PC-3 (cell line): ENCODE results near the gene DENND6A. TPM values are rescaled to one million over a fixed set of nuclear protein-coding genes. Genes with fewer than 3 reads are reported as not detected.
A peak's percentile ranks its signal among the peaks of the same experiment; 100 is the strongest.

Experiments
- ATAC-seq: fragments of 200-7000 bp; cut with Tn5 transposase; 2 replicates; pipeline ENCODE4 v1.9.1; 2020; ENCODE audit warnings: mild to moderate bottlenecking, moderate library complexity
- BruUV-seq: library from RNA; stranded (reverse); fragments of 400-500 nt; replicated peaks from 2 replicates; lab custom pipeline; 2021; lab: Mats Ljungman, UMichigan
- CTCF ChIA-PET: fragments of 300-600 bp; sonication (Branson Sonifier 250); formaldehyde crosslinking; loops from one replicate; lab custom pipeline; 2022; ENCODE audit warnings: antibody characterized with exemption; lab: Charles Lee
- POLR2A ChIA-PET: fragments of 300-600 bp; sonication (Branson Sonifier 250); formaldehyde crosslinking; loops from one replicate; lab custom pipeline; 2022; ENCODE audit warnings: antibody characterized with exemption; ENCODE audit not compliant: unreplicated experiment; lab: Charles Lee
- DNase-seq: peaks from one replicate; pipeline ENCODE4 v3.0.0-alpha.2; 2015
- H2AFZ ChIP-seq: fragments of 300-600 bp; sonication (generic); 2 replicates; pipeline ENCODE4 v1.6.0; 2016; ENCODE audit warnings: antibody characterized with exemption, low read length
- H3F3A ChIP-seq: fragments of 300-600 bp; sonication (generic); one replicate; pipeline ENCODE4 v1.6.0; 2017; ENCODE audit warnings: antibody characterized with exemption, low read length, control low read depth, mild to moderate bottlenecking; ENCODE audit not compliant: unreplicated experiment
- H3K27ac ChIP-seq: fragments of 300-600 bp; sonication (generic); 2 replicates; pipeline ENCODE4 v1.5.1; 2016; ENCODE audit warnings: mild to moderate bottlenecking, low read length
- H3K27me3 ChIP-seq: fragments of 300-600 bp; sonication (generic); 2 replicates; pipeline ENCODE4 v1.6.1; 2016; ENCODE audit warnings: low read length, mixed read lengths
- H3K36me3 ChIP-seq: fragments of 300-600 bp; sonication (generic); 2 replicates; pipeline ENCODE4 v1.6.1; 2016; ENCODE audit warnings: low read depth, mixed run types, low read length, mixed read lengths
- H3K4me1 ChIP-seq: fragments of 300-600 bp; sonication (generic); 2 replicates; pipeline ENCODE4 v1.5.1; 2016; ENCODE audit warnings: low read length; ENCODE audit not compliant: insufficient read depth
- H3K4me2 ChIP-seq: fragments of 300-600 bp; sonication (generic); 2 replicates; pipeline ENCODE4 v1.6.0; 2016; ENCODE audit warnings: low read length
- H3K4me3 ChIP-seq: fragments of 300-600 bp; sonication (generic); 2 replicates; pipeline ENCODE4 v1.5.1; 2016; ENCODE audit warnings: mild to moderate bottlenecking, low read length, mixed read lengths
- H3K79me2 ChIP-seq: fragments of 300-600 bp; sonication (generic); 2 replicates; pipeline ENCODE4 v1.6.1; 2017; ENCODE audit warnings: low read length, mixed read lengths
- H3K9ac ChIP-seq: fragments of 300-600 bp; sonication (generic); 2 replicates; pipeline ENCODE4 v1.6.0; 2016; ENCODE audit warnings: mild to moderate bottlenecking, low read length
- H3K9me2 ChIP-seq: fragments of 300-600 bp; sonication (generic); replicated peaks from 2 replicates; pipeline ENCODE4 v1.6.1; 2016; ENCODE audit warnings: mixed run types, low read length, mixed read lengths
- H3K9me3 ChIP-seq: fragments of 300-600 bp; sonication (generic); 2 replicates; pipeline ENCODE4 v1.6.1; 2016; ENCODE audit warnings: low read length, mixed read lengths
- H4K20me1 ChIP-seq: fragments of 300-600 bp; sonication (generic); 2 replicates; pipeline ENCODE4 v1.6.1; 2016; ENCODE audit warnings: low read length, mixed read lengths
- EZH2 ChIP-seq: fragments of 300-600 bp; sonication (generic); IDR thresholded peaks from one replicate; pipeline ENCODE4 v1.6.1; 2017; ENCODE audit warnings: antibody characterized with exemption, mild to moderate bottlenecking, low read length; ENCODE audit not compliant: unreplicated experiment
- EZH2phosphoT487 ChIP-seq: fragments of 300-600 bp; sonication (generic); IDR thresholded peaks from 2 replicates; pipeline ENCODE4 v1.6.1; 2018; ENCODE audit warnings: mild to moderate bottlenecking, antibody characterized with exemption, low read length, borderline replicate concordance
- intact Hi-C: fragments of 100-400 bp; cut with micrococcal nuclease; formaldehyde crosslinking; loops from 2 replicates; pipeline ENCODE4 v1.9.0; 2023
- total RNA-seq: library from RNA; depleted of rRNA; stranded (reverse); fragments of >200 nt; gene quantifications from 2 replicates; pipeline ENCODE4 v1.2.3, GENCODE V29; 2014
- TF ChIP-seq, protein P1 (sequence below): fragments of 300-600 bp; sonication (generic); conservative IDR thresholded peaks from 2 replicates; pipeline ENCODE4 v1.5.1; 2017; ENCODE audit warnings: antibody characterized with exemption, low read depth, mild to moderate bottlenecking, low read length

DENND6A gene
- total RNA-seq, 1 experiment from 2014 or later = 17.6 TPM

GRCh38 chr3:57659806-57660439, 33.0 kb downstream of the DENND6A start:
- DNase-seq (no peak), ATAC-seq (no peak)
- TF ChIP-seq, protein P1, sequence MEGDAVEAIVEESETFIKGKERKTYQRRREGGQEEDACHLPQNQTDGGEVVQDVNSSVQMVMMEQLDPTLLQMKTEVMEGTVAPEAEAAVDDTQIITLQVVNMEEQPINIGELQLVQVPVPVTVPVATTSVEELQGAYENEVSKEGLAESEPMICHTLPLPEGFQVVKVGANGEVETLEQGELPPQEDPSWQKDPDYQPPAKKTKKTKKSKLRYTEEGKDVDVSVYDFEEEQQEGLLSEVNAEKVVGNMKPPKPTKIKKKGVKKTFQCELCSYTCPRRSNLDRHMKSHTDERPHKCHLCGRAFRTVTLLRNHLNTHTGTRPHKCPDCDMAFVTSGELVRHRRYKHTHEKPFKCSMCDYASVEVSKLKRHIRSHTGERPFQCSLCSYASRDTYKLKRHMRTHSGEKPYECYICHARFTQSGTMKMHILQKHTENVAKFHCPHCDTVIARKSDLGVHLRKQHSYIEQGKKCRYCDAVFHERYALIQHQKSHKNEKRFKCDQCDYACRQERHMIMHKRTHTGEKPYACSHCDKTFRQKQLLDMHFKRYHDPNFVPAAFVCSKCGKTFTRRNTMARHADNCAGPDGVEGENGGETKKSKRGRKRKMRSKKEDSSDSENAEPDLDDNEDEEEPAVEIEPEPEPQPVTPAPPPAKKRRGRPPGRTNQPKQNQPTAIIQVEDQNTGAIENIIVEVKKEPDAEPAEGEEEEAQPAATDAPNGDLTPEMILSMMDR = no peak
- TF ChIP-seq EZH2phosphoT487 (no peak), EZH2 (no peak)
- H3K9me2 ChIP-seq = no peaks in the 10 kb centered on the region
- H3K4me2 ChIP-seq = no peak overlapping the region
- POLR2A ChIA-PET = no interaction called here
- peaks cover 37% of the 10 kb centered on the region for H3K36me3 ChIP-seq
- no peaks in the 10 kb centered on the region for H3K79me2 ChIP-seq
- no peak overlapping the region for H2AFZ ChIP-seq
- CTCF ChIA-PET = no interaction called here
- no TSS peak for BruUV-seq
- intact Hi-C loops = no loop called here
- no peak overlapping the region for H3K9ac ChIP-seq
- H3F3A ChIP-seq = no peaks in the 10 kb centered on the region
- H4K20me1 ChIP-seq = no peaks in the 10 kb centered on the region
- no peaks in the 10 kb centered on the region for H3K4me1 ChIP-seq
- no peak overlapping the region for H3K4me3 ChIP-seq
- no peaks in the 10 kb centered on the region for H3K27me3 ChIP-seq
- no peak overlapping the region for H3K27ac ChIP-seq
- no peaks in the 10 kb centered on the region for H3K9me3 ChIP-seq

DNA sequence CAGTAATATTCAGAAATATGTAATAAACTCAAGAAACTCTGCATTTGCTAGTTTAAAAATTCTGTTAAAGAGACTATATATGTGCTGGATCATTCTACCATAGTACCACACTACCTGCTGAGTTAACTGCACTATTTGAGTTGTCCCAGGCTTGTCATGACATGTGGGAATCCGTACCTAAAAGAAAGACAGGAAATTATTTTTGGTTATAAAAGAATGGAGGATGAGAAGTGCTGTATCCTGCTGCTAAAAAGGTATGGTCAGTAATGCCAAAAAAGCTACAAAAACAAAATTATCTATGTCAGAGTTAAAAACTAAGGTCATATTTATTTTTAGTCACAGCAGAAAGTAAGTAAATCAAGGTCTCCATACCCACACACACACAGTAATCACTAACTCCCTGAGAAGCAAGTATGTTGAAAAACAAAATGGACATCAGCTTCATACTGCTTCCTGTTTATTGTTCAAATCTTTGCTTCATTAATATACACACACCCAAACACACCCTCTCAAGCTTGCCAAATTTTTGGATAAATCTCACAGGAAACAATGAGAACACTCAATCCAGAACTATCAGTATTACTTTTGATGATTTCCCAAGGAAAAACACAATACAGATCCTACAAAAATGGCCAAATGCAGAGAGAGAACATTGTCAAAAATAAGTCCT, 33.7 kb downstream of the DENND6A start:
- Histone ChIP-seq H3K9me3 (no peaks in the 10 kb centered on the region), H3K27me3 (no peaks in the 10 kb centered on the region), H3F3A (no peaks in the 10 kb centered on the region), H3K9me2 (no peaks in the 10 kb centered on the region), H4K20me1 (no peaks in the 10 kb centered on the region), H3K4me1 (no peaks in the 10 kb centered on the region), H3K36me3 (peaks cover 40% of the 10 kb centered on the region), H3K27ac (no peak overlapping the region), H3K79me2 (no peaks in the 10 kb centered on the region), H3K4me2 (no peak overlapping the region), H3K4me3 (no peak overlapping the region), H3K9ac (no peak overlapping the region), H2AFZ (no peak overlapping the region)
- no TSS peak for BruUV-seq
- DNase-seq (no peak), ATAC-seq (0 out of 2 replicates have a peak, but pooled peaks have one; percentile 13)
- TF ChIP-seq, protein P1 = no peak
- TF ChIP-seq EZH2phosphoT487 (no peak), EZH2 (no peak)
- intact Hi-C loops = no loop called here
- POLR2A ChIA-PET = no interaction called here
- CTCF ChIA-PET = no interaction called here

DNA sequence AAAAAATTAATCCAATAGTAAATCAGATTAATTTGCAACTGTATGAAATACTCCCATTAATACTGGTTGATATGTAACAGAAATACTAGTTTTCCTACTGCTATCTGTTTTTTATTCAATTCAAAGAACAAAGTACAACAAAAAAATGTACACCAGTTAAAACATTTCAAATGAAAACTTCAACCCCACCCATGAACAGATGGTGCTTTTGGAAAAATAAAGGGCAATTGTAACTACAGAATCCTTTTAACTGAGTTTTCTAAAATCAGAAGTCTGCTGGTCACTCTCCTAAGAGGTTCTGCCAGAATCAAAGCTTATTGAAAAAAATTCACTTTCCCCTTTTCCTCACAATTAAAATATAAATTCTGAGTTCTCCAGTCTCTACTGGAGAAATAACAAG, 34.3 kb downstream of the DENND6A start:
- intact Hi-C loops = no loop called here
- H3K27me3 ChIP-seq = no peaks in the 10 kb centered on the region
- no TSS peak for BruUV-seq
- H2AFZ ChIP-seq = no peak overlapping the region
- ATAC-seq (no peak), DNase-seq (no peak)
- H3F3A ChIP-seq = no peaks in the 10 kb centered on the region
- H3K9me3 ChIP-seq = no peaks in the 10 kb centered on the region
- no peak overlapping the region for H3K4me2 ChIP-seq
- no peaks in the 10 kb centered on the region for H3K9me2 ChIP-seq
- no peak for TF ChIP-seq EZH2phosphoT487
- TF ChIP-seq, protein P1 = no peak
- TF ChIP-seq EZH2 = no peak
- H3K4me1 ChIP-seq = no peaks in the 10 kb centered on the region
- ChIA-PET POLR2A (no interaction called here), CTCF (no interaction called here)
- no peaks in the 10 kb centered on the region for H3K79me2 ChIP-seq
- no peak overlapping the region for H3K4me3 ChIP-seq
- peaks cover 40% of the 10 kb centered on the region for H3K36me3 ChIP-seq
- H3K9ac ChIP-seq = no peak overlapping the region
- H4K20me1 ChIP-seq = no peaks in the 10 kb centered on the region
- H3K27ac ChIP-seq = no peak overlapping the region
